NCI-H2107 treated with DMSO at 0.1 percent for 48 hours (cell line): ENCODE results near the gene PKD1L1.

Source experiments
- DNase-seq: peaks from one replicate; lab custom pipeline; 2025; ENCODE audit not compliant: unreplicated experiment; lab: John Stamatoyannopoulos, UW

PKD1L1 gene

GRCh38 chr7:47739891-47740290 is 208.4 kb downstream of the PKD1L1 start:
- DNase-seq = no peak

GRCh38 chr7:47739301-47739875 is 208.9 kb downstream of the PKD1L1 start:
- DNase-seq = no peak

GRCh38 chr7:47738563-47739166 is 209.6 kb downstream of the PKD1L1 start:
- no peak for DNase-seq

GRCh38 chr7:47737601-47738000 is 210.7 kb downstream of the PKD1L1 start:
- DNase-seq = no peak

GRCh38 chr7:47735431-47736345 is 212.6 kb downstream of the PKD1L1 start:
- DNase-seq = no peak

GRCh38 chr7:47734949-47735291 is 213.3 kb downstream of the PKD1L1 start:
- DNase-seq = no peak

- DNase-seq = no peak
These were observed 213.8 kb downstream of the PKD1L1 start for GRCh38 chr7:47734287-47734948.

GRCh38 chr7:47730142-47730541 is 218.1 kb downstream of the PKD1L1 start:
- DNase-seq = no peak

- DNase-seq = no peak
These were observed 222.1 kb downstream of the PKD1L1 start for GRCh38 chr7:47726047-47726726.

GRCh38 chr7:47725031-47725780 is 223.1 kb downstream of the PKD1L1 start:
- DNase-seq = no peak
